HG02884 (cell line): Measurements from ENCODE around the gene THBS2.
"Not testable (repeated sequence)": the region's sequence is repeated elsewhere in the genome, so short reads cannot be mapped to it uniquely, and the experiment has no call there.

Experiments
- ATAC-seq: cut with Tn5 transposase; IDR thresholded peaks from one replicate; pipeline ENCODE4 v1.9.1; 2021; ENCODE audit warnings: mild to moderate bottlenecking, moderate library complexity; ENCODE audit not compliant: unreplicated experiment

Gene THBS2

DNA sequence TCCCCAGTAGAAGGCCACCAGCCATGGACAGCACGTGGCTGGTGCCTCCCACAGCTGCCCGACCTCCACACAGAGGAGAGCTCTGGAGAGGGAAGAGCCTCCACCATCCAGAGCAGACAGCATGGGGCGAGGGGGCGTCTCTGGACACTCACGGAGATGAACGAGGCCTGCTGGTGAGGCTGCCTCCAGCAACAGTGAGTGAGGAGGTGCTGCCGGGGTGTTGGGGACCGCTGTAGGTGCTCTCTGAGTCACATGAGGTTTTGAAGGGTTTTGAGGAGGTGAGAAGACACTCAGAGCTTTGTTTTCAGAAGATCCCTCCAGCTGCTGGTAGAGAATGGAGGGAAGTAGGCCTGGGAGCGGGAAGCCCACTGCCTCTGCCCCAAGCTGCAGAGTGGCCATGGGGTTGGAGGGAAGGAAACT, 65.6 kb downstream of the THBS2 start:
- ATAC-seq = no peak

DNA sequence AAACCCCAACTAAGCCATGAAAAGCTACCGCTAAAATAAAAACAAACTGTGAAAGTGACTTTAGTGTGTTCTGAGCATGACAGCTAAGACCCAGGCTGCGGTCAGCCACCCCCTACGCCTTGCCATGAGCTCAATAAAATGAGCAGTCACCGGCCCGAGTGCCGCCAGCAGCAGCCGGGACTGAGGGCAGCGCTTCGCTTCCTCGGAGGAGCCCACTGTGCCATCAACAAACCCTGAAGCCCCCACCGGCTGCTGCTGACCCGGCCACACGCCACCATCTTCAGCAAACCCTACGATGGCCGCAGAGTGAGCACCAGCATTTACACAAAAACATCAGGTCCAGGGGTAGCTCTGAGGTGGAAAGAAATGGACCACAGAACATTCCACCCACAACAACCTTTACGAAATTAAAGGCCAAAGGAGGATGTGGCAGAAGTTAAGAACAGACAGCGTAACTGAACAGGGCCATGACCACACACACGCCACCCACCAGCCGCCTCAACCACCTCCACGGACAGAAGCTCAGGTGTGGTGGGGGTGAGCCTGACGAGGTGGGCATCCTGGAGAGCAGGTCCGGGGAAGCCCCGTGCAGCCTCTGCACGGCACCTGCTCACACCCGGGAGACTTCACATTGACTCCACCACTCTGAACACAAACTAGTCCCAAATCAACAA, 67.0 kb downstream of the THBS2 start:
- ATAC-seq = no peak

DNA sequence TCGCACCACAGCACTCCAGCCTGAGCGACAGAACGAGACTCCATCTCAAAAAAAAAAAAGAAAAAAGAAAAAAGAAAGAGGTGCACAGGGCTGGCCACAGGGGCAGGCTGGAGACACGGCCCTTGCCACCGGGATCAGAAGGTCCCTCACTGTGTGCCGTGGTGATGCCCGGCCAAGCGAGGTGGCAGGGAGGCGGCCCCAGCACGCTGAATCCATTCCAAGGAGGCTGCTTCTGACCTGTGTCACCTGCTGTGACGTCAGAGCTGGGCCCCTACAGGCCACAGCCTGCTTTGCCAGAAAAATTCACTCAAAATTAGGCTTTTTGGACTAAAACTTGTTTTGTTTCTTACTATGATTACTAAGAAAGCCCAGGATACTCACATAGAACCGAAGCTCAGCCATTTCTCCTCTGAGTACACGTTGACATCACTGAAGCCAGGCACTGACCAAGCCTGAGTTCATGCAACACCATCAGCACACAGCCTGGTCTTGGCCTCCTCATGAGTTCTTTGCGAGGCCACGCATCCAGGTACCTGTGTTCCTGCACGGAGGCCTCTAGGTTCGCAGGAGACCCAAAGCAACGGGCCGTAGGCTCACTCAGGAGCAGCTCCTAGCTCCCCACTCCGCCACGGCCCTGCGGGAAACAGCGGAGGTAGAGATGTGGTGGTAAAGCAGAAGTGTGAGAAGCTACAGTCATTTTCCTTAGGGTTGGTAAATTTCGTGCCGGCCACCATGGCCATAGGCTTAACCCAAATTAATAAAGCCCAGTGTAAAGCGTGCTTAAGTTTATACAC, 67.8 kb downstream of the THBS2 start:
- no peak for ATAC-seq

DNA sequence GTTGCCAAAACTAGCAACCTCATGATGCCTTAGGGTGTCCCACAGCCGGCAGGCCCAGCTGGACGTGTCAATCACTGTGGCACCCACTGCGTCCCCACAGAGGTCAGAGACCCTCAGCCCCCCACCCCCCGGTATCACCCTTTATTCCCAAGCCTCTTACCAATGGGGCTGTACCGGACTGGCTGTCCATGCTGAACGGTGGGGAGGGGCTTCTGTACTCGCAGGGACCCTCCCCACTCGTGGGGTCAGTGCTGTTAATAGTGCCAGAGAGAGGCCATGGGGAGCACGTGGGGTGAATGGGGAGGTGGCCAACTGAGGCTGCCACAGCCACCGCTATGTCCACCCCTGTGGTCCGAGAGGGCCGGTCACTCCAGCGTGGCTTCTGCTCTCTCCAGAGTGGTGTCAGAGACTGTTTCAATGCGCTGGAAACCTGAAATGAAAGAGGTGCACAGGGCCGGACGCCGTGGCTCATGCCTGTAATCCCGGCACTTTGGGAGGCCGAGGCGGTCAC, 68.6 kb downstream of the THBS2 start:
- no peak for ATAC-seq

DNA sequence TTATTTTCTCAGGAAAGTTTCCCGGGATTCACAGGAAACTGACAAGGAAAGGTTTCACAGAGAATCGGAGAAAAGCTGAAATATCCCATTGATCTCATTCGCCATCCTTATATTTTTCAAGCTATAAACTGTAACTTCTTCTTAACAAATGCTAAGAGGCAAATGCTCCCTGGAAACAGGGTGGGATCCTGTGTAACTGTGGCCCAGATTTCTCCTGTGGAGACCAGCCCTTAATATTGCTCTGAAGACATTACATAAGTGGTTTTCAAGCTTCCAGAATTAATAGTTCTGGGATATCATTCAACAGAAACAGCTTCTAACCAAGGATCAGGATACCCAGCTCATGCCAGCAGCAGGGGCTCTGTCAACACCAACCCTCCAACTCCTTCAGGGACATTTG, 69.2 kb downstream of the THBS2 start:
- ATAC-seq = no peak

DNA sequence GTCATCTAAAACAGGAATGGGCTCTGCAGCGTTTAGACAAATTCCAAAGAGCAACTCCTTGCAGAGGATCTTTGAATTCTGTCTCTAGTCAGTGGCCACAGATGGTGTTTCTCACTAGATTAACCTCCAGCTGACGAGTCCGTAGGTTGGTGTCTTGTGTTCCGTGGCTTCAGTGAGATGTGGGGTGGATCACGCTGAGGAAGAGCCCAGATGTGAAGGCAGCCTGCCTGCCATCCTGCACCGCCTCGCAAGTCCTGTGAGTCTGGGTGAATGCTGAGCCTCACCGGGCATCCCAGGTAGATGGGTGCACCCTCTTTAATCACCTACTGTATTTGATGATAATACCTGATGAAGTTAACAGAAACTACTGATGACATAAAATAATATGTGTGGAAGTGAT, 70.4 kb downstream of the THBS2 start:
- ATAC-seq = no peak

DNA sequence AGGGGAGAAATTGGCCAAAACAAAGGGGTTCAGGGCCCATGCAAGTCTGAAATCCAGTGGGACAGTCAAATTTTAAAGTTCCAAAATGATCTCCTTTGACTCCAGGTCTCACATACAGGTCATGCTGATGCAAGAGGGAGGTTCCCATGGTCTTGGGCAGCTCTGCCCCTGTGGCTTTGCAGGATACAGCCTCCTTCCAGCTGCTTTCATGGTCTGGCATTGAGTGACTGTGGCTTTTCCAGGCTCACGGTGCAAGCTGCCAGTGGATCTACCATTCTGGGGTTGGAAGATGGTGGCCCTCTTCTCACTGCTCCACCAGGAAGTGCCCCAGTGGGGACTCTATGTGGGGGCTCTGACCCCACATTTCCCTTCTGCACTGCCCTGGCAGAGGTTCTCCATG, 73.8 kb downstream of the THBS2 start:
- not testable (repeated sequence) for ATAC-seq

DNA sequence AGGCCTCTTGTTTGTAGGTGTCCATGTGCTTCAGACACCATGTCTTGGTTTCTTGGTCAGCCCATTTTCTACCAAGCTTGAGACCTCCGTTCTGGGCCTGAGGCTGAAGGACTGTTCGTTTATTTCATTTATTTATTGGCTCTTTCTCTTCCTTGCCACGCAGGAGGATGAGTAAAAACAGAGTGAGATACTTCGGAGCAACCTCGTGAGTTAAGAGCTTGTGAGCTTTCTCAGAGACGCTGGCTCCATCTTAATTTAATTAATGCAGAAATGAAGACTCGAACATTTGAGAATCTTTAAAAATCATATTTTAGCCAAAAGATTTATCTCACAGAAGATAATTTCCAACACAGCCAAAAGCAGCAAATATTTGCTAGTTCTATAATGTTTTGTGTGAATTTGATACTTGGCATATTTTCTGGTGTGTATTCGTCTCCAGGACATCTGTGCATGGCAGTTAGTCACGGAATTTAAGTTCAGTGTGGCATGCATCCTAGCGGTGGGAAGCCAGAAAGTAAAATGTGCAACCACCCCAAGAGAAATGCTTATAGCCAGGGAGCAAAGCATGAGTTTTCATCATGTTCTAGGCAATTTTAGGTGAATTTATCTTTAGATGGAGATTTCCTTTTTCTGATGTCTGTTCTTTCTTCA, 76.0 kb downstream of the THBS2 start:
- no peak for ATAC-seq

DNA sequence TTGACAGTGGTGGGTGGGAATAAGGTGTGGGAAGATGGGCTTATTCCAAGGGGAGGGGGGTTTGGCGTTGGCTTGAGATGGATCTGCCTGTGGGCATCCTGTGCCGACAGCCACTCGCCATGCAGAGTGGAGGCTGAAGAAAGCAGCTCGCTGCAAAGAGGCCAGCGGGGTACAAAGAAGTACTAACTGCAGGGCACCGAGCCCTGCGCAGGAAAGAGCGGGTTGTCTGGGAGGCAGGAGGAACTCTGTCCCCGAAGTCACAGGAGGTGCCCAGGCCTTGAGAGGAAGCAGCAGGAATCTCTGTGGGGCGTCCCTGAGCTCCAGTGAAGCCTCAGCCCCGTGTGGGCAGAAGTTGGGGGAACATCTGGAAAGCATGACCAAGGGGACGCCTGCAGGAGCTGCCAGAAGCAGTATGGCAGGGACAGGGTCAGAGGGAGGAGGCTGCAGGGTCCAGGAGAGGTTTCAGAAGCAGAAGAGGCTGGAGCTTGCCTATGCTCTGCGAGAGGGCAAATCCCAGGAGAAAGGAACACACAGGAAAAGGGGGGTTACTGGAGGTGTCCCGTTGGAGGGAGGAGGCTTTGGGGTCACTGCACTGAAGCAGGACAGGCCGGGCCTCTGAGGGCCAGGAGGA, 77.2 kb downstream of the THBS2 start:
- no peak for ATAC-seq

DNA sequence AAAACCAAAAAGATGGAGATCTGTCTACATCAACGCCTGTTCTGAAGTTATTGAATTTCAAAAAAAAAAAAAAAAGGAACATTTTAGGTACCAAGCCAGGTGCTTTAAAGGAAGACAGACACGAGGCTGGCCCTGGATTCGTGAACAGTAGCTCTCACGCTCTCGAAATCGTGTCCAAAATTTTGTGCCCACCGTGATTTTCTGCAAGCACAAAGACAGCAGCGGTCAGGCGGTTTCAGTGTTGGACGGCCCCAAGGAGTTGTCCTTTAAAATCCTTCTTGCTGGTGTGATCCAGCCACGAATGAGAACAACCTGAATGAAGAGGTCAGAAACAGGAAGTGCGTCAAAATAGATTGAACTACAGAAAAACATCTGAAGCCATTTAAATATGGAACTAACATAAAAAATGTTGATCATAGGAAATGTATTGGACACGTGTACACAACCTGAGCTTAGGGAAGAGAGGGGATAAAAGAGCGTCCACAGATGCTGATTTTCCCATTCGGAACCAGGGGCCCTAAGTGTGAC, 78.2 kb downstream of the THBS2 start:
- ATAC-seq = no peak

DNA sequence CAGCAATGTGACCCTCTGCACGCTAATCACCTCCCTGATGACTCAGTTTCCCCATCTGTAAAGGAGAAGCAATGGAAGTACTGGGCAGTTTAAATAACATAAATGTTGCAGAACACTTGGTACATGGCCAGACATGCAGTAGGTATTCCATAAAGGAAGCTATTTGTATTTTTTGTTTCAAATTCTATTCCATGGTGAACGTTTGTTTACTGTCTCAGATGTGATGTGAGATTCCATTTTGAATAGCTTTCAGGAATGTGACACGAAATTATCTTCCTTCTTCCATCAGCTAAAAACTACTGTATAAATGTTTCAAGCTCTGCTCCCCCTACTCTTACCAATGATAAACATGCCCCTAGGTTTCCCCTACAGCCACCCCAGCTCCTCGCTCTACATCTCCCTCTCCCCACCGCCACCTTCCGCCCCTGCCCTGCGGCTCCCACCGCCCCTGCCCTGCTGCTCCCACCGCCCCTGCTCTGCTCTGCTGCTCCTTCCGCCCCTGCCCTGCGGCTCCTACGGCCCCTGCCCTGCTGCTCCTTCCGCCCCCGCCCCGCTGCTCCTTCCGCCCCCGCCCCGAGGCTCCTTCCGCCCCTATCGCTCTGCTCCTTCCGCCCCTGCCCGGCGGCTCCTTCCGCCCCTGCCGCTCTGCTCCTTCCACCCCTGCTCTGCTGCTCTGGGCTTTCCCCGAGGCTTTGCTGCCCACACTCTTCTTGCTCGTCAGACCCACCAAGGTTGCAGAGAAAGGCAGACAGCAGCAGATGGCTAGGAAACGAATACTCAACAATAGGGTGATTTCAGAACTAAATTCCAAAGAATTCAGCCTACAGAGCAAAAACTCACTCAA, 78.9 kb downstream of the THBS2 start:
- no peak for ATAC-seq

DNA sequence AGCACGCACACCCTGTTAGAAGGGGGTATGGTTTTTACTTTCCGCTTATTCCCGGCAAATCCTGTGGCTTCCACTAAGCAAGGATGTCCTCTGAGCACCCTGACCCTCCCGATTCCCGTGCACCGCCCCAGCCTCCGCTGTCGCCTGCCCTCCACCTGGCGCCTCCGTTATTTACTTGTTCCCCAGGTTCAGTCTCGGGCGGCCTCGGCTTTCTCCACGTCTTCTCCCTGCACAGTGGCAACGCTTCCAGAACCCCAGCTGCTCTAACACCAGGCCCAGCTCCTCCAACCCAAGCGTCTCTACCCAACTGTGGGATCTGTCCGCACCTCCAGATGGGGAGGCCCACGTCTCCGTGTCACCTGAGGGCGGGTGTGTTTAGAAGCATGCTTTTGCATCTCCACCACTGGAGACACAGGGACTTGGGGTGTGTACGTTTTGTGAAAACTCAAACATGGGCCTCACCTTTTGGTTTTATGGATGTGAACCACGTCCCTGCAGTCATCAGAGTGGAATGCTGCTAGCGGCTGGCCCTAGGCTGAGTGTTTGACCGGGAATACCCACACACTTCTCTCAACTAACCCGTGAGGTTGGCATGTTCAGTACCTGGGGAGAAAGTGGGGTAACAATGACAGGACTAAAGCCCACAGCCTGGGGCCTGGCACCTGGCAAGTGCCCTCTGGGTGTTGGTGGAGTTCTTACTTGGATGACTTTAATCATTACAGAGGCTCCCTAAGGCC, 79.9 kb downstream of the THBS2 start:
- no peak for ATAC-seq

DNA sequence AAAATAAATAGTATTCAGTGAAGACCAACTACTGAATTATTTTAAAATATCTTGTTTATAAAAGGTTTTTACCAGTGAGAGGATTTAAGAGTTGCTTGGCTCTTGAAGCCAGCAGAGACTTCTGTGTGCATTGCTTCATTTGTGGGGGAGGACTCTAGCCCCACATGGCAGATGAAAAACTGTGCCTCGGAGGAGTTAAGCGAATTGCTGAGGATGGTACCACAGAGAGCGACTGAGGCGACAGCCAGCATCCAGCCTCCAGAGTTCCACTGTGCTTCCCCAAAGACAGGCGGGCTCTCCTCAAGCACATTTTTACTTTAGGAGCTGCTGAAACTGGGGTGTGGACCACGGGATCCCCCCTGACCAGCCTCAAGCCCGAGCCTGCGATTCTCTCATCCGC, 80.7 kb downstream of the THBS2 start:
- ATAC-seq = no peak

DNA sequence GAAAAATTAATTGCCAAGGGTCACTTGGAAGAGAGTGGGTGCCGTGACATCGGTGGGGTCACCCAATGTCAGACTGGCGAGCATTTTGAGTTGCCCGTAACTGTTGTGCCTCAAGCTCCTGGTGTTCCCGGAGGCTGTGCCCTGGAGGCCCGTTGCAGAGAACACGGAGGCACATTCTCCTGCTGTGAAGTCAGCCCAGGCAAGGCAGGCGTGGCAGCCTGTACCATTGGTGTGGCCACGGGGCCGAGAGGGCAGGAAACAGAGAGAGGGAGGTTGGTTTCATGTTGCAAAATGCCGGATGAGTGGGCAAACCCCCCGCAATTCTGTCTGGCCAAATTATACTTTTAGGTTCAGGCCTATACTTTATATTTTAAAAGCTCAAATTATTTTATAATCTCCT, 81.2 kb downstream of the THBS2 start:
- ATAC-seq = no peak

DNA sequence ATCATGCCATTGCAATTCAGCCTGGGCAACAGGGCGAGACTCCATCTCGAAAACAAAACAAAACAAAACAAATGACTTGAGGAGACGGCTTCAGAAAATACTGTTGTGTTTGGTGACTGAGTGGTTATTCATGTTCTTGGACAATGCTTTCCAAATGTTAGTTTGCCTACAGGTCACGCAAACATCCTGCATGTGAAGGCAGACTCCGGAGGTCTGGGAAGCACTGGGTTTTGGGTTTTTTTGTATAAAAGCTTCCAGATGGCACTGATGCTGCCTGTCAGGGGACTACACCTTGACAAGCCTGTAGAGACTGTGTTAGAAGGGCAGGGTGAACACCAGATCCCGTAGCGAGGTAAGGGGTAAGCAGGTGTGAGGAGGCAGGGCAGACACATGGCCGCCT, 81.7 kb downstream of the THBS2 start:
- no peak for ATAC-seq

DNA sequence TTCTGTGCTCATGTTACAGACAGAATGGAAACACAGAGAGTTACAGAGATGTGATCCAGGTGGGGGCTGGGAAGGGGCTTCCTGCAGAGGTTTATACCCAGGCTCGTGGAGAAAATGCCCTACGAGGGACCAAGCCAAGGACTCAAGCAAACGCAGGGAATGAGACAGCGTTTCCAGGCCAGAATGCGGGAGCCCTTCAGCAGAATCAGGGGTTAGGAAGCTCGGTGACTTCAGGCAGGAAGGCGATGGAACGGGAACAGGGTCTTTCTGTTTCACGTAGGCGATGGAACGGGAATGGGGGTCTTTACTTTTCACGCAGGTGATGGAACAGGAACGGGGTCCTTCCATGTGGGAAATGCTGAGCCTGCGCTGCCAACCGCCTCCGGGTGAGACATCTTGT, 82.6 kb downstream of the THBS2 start:
- ATAC-seq = no peak

DNA sequence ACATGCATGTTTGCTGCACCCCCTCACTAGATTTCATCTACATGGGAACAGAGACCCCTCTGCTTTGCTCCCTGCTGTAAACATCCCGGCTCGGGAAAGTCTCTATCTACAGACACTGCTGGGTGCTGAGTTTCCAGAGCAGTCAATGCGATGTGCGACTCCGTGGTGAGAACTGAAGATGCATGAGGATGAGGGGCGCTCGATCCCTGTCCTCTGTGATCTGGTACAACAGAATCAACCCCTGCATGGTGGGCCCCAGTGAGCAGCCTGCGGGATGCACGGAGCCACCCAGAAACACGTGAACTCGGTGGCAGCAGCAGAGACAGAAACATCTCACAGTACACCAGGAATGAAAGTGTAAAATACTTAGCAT, 83.1 kb downstream of the THBS2 start:
- ATAC-seq = no peak

DNA sequence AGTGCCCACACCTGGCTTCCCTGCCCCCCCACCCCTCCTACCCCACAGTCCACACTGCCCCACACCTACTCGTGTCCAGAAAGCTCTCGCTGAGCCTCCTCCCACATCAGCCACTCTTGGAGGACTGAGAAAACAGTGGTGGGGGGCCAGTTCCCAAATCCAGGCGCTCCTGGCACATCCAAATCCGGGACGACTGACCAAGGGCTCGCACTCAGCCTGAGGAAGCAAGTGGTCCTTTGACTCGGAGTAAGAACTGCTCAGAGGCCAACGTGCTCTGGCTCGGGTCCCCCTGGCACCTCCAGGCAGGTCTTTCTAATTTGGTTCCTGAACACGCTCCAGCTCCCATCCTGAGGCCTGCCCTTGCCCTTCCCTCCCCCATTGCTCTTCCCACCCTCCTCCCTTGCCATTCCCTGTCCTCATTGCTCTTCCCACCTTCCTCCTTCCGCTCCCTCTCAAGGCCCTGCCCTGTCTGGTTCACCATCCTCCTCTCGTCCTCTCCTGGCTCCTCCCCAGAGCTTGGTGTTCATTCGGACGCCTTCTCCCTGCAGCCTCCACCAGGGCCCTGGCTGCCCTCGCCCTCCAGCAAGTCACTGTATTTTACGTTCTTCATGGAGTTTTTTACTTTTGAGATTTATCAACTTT, 83.6 kb downstream of the THBS2 start:
- ATAC-seq = no peak

DNA sequence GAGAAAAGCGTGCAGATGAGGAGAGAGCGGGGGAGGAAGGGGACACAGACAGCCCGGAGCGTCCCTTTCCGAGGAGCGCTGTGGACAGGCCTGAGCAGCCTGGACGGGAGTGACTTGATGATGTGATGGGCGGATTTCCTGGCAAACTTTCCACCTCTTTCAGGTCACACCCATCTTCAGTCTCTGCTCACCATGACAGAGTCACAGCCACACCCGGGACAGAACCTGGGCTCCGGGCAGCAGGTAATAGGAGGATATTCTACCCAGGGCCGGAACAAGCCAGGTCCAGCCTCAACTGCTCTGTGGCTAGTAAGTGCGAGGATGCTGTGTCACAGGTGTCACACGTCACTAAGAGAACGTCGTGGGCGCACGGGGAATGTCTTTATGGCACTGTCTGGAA, 84.3 kb downstream of the THBS2 start:
- no peak for ATAC-seq
